Hair follicle dermal papilla cell (primary cell): Measurements from ENCODE around the gene OLA1. TPM values are rescaled to one million over a fixed set of nuclear protein-coding genes. Genes with fewer than 3 reads are reported as not detected.

Experiments
- small RNA-seq: library from RNA; depleted of rRNA; stranded (forward); fragments of <200 nt; gene quantifications from one replicate; pipeline ENCODE3, GENCODE V24; 2012
- total RNA-seq: library from RNA; depleted of rRNA; stranded (reverse); fragments of >200 nt; gene quantifications from 2 replicates; pipeline ENCODE4 v1.2.3, GENCODE V29; 2012

The OLA1 gene
- total RNA-seq = 68.3 and 77.4 TPM in 2 replicates

GRCh38 chr2:174248187-174248997 is at the start of gene OLA1:
TSS of gene OLA1 (minus strand) at chr2:174248532. CDS start at chr2:174246815, 1,717 bp downstream.

Small RNAs within 50 kb of the gene (small RNA-seq; reads per million reads assigned to genes)
- not detected for gene RF00019

Other genes starting within 250 kb of the OLA1 start
- gene SP9, start 86.4 kb upstream of the OLA1 start, total RNA-seq = under 0.01 and 0.12 TPM in 2 replicates
- 26.0 and 27.1 TPM in 2 replicates for gene SCRN3, start 147.2 kb upstream of the OLA1 start, total RNA-seq
- gene GPR155, start 238.5 kb upstream of the OLA1 start, total RNA-seq = 3.6 and 4.9 TPM in 2 replicates